ENCODE measurements around the gene PAPSS1.
"Not testable (repeated sequence)": the region's sequence is repeated elsewhere in the genome, so short reads cannot be mapped to it uniquely, and the experiment has no call there.

The PAPSS1 gene

DNA sequence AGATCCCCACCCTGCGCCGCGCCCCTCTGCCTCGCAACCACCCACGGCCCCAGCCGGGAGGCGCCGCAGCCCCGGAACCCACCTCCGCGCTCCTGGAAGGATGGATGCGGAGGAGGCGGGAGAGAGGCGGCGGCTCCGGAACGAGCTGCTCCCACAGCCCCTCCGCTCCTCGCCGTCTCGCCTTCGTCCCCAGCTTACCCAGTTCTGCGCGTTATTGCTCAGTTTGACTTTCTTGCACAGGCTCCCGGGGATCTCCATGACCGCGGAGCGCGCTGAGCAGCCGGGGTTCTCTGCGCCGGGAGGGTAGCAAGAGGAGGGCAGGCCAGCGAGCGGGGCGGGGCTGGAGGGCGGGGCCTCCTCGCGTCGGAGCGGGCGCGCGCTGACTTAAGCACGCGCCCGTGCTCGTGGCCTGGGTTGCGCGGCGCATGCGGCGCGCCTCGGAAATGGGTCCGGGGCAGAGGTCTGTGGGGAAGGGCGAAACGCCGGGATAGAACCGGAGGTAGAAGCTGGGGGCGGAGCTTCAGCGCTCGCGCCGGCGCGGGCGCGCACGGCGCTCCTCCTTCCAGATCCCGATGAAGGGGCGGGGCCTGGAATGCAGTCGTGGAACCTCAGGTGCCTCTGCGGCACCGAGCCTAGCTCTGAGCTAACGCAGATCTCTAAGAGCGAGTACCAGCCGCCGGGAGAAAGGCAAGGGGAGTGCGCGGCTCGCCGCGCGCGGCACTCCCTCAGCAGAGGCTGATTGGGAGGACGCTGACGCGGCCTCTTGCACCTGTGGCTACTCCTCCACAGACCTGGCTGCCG is at the start of gene PAPSS1:
Gene PAPSS1 (minus strand): TSS at position 313 of the 801 bp plus-strand sequence. CDS start 55 bp downstream, at position 258.
- DNase-seq: peak; percentile 97

DNA sequence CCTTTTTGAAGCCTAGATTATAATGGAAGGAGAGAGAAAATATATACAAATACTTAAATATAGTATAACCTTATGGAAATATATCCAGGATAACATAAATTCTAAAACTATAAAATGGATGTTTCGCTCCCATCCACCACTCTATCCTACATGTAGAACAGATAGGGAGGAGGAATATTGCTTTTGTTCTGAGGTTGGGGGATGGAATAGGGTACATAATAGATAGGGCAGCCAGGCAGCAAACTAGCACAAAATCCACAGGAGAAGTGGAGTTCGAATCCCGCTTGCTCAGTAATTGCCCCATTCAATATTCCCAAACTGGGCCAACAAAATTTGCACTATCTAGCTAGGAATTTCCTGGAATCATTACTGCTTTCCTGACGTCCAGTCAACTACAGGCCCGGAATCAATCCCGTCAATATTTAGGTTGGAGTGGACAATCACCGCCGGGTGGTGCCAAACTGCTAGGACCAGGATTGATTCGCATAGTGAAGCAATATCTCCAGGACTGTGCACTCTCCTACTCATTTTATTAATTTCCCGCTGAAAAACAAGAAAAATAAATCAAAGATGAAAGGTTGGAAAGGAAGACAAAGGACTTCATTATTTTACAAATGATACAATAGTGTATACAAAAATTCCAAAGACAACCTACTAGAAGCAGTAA is 40.4 kb upstream of the PAPSS1 start:
- DNase-seq: no peak

DNA sequence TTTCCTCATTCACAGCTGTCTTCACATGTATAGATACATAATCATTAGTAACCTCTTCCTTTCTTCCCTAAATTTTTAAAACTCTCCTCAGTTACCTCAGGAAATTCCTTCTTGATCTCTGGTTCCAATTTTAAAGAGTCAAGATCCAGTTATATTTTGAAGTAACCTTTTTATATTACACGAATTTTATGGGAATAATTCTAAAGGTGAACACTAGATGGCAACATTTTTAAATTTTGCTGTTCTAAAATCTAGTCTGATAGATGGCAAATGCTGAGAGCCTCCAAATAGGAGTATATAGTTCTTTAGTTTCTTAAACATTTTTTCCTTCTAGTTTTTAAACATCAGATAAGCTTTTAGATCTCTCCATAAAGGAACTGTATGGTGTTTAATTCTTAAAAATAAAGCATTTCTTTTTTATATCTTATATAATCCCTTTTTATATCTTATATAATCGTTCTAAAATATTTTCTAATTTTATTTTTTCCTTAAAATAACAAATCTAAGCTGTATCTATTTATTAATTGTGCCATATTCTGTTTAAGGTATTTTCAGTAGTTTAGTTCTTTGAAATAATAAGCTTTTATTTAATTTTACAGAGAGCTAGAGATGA is 37.9 kb upstream of the PAPSS1 start:
- no peak for DNase-seq

DNA sequence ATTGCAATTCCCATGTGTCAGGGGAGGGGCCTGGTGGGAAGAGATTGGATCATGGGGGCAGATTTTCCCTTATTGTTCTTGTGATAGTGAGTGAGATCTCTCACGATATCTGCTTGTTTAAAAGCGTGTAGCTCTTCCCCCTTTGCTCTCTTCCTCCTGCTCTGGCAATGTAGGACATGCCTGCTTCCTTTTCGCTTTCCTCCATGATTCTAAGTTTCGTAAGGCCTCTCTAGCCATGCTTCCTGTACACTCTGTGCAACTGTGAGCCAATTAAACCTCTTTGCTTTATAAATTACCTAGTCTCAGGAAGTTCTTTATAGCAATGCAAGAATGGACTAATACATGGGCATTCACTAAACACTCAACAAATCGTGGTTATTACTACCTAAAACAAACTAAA is 37.2 kb upstream of the PAPSS1 start:
- DNase-seq: no peak

DNA sequence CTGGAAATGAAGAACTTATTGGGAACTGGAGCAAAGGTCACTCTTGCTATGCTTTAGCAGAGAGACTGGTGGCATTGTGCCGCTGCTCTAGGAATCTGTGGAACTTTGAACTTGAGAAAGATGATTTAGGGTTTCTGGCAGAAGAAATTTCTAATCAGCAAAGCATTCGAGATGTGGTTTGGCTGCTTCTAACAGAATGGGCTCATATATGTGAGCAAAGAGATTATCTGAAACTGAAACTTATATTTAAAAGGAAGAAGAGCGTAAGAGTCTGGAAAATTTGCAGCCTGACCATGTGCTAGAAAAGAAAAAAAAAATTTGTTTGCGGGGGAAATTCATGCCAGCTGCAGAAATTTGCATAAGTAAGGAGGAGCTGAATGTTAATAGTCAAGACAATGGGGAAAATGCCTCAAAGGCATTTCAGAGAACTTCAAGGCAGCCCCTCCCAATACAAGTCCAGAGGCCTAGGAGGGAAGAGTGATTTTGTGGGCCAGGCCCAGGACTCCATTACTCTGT is 35.9 kb upstream of the PAPSS1 start:
- no peak for DNase-seq

DNA sequence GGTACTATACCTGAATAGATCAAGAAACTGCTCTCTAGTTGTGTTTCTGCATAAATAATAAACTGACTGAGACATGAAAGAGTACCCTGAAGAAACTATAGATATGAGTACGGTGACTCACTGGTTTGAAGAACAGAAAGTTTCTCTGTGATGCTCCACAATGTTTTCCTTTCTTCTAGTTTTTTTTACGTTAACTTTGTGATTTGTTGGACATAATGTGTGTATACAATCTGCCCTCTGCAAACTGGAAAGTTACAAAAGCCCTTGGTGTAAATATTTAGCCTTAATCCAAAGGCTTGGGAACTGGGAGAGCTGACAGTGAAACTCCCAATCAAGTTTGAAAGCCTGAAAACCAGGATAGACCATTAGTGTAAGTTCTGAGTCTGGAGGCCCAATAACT is 31.6 kb upstream of the PAPSS1 start:
- DNase-seq: no peak

DNA sequence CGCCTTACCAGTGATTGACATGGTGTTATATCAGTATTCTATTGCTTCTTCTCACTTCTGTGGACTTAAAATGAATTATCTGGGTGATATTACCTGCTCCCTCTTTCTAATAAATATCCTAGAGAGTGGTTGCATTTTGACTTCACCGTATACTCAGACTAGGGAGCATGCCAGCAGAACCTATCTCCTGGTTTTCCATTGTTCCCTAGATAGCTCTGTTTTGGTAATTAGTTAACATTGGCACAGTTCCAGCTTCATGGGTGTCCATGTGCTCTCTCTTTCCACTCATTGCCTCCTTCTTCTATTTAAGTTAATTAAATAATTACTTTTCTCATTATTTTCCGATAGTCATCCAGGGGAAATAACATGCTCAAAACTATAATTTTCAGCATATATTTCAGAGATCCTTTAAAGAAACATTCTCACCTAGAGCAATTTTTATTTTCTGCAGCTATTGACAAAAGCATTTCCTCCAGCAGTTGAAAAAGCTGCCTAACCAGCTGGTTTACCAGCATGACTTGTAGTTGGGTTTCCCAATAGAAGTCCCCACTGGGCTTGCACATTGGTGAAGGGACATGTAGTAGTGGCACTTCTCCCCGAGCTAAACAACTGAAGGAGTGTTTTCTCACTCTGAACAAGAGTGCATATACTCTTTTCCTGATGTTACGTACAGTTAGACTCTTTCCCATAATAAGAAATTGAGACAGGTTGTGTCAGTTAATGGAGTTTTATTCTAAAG is 27.9 kb upstream of the PAPSS1 start:
- no peak for DNase-seq

DNA sequence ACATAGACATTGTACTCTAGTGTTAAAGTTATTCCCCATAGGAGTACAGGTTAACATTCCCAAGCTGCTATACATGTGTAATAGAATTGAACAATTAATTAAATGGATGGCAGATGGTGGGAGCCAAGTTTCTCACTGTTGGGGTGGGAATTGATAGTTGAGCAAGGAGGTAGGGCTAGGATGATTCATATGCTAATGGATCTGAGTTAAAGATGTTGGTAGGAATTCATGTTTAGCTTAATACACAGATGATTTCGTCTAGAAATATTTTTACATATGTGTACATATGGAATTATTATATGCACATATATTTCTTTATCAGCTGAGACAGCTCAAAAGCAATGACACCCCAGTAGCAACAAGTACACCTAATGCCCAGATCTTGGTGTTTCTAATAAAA is 26.1 kb upstream of the PAPSS1 start:
- no peak for DNase-seq

DNA sequence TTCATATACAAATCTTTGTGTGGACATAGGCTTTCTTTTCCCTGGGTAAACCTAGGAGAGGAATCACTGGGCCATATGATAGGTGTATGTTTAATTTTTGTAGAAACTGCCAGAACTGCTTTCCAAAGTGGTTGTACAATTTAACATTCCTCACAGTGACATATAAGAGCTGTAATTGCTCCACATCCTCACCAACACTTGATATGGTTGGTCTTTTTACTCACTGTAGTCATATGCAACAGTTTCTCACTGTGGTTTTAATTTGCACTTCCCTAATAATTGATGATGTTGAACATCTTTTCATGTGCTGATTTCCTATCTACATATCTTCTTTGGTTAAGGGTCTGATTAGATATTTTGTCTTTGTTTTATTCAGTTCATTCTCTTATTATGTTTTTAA is 24.5 kb upstream of the PAPSS1 start:
- no peak for DNase-seq

DNA sequence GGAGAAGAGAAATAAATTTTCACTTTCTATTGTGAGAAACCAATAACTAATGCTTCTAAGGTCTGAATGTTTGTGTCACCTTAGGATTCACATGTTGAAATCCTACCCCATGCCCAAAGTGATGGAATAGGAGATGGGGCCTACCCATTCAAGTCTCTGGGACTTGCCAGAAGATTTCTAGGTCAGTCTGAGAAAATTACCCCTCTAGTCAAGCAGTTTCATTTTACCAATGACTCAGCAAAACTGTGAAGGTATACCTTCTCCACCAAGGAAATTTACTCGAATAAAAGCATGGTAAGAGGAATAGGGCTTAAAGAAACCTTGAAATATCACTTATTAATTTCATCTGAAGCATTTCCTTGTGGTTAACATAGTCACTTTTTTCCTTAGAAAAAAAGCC is 23.5 kb upstream of the PAPSS1 start:
- DNase-seq: no peak

DNA sequence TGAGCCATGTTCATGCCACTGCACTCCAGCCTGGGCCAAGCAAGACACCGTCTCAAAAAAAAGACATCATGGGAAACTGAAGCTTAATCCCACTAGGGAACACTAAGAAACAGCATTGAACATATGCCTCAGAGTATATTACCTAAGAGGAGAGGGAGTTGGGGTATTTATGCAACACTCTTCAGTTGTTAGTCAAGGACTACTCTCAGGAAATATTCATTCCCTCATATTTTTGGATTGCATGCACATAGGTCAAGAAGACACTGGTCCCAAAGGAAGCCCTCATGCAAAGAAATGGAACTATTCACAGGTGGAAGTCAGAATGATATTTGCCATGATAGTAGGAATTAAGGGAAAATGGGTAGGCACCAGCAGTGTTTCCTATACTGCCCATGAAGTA is 22.8 kb upstream of the PAPSS1 start:
- no peak for DNase-seq

DNA sequence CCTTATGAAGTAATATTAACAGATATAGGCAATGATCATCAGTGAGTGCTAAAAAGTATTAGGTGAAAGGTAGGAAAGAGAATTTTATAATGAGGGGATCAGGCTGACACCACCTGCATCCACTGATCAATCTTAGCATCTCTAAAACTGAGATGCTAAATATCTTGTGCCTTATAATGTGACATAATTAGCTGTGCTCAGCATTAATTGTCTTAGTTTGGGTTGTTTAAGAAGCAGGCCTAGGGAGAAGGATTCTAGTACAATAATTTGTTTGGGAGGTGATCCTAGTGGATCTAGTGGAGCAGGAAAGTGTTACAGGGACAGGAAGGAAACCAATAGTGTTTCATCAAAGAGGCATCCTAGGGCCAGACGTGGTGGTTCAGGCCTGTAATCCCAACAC is 22.2 kb upstream of the PAPSS1 start:
- no peak for DNase-seq

DNA sequence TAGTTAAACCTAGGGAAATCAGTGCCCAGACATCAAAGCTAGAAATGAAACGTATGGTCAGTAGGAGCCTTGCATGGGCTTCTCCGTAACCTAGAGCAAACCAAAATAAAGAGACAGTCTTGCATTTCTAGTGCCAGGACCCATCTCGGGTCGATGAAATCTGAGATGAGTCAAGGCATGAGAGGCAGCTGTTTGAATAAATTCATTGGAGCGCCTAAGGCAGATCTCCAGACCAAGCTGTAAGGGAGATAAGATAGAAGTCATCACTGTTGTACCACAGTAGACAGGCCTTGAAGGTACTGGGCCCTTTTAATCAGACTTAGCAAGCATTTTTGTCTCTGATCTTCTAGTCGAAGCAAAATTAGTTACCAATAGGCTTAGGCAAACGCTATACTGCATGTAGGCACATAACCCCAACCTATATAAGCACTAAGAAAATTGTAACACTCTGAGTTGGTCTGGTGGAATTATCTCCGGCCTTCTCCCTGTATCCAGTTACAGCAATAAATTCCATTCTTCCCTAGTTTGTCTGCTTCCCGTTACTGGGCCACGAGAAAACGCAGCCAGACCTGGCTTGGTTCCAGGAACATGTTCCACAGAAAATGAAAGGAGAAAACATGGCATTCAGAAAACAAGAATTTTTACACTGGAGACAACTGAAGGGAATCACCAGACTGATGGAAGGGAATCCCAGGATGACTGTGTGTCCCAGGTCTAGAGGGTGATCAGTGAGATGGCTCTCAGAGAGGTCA is 21.1 kb upstream of the PAPSS1 start:
- DNase-seq: no peak

DNA sequence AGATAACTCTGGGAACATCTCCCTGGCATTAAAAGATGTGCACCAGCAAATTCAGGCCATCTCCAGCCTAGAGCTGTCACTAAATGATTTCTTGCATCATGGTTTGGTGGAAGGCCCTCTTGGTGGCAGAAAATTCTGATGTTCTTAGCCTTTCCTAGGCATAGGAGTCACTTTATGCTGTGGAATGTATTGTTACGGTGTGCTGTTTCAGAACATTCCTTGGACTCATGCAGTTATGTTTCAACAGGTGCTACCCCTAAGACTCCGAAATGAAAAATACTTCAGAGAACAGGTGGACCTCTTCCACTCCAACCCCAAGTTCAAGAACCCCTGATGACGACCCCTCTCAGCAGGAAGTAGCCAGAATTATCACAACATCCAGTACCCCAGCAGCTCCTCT is 20.3 kb upstream of the PAPSS1 start:
- no peak for DNase-seq

DNA sequence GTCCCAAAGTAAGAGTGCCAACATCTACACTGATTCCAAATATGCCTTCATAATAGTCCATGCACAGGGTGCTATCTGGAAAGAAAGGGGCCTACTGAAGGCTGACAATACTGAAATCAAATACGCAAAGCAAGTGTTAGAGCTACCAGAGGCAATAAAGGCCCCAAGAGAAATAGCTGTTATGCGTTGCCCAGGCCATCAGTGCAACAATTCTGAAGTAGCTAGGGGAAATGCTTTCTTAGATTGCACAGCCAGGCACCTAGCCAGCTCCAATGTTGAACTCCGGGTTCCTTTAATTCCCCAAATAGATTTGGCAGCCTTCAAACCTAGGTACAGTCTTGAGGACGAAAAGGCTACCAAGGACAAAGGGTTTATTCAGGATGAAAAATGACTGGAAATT is 17.4 kb upstream of the PAPSS1 start:
- no peak for DNase-seq

DNA sequence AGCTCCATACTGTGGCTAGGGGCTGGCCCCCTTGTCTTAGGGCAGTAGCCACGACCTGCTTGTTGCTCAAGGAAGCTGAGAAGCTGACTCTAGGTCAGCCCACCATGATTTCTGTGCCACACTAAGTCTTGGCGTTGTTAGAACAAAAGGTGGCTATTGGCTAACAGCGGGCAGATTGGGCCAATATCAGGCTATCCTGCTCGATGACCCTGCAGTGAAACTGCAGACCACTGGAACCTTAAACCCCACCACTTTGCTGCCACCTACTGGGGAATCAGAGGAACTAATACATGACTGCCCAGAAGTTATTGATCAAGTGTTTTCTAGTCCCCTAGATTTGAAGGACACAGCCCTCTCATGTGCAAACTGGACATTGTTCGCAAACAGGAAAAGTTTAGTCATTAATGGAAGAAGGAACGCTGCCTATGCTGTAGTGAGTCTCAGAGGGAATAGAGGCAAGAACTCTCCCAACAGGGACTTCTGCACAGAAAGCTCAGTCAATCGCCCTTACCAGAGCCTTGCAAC is 17.0 kb upstream of the PAPSS1 start:
- DNase-seq: peak; percentile 74

DNA sequence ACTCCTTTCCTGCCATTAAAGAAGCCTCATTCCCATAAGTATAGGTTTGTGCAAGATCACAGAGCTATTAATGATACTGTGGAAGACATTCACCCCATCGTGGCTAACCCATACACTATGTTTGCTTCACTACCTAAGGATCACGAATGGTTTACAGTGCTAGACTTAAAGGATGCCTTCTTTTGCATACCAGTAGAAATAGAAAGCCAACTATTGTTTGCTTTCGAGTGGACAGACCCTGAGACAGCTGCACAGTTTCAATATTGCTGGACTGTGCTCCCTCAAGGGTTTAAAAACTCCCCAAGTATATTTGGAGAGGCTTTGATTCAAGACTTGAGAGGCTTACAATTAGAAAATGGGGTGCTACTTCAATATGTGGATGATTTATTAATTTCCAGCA is 16.0 kb upstream of the PAPSS1 start:
- DNase-seq: no peak

DNA sequence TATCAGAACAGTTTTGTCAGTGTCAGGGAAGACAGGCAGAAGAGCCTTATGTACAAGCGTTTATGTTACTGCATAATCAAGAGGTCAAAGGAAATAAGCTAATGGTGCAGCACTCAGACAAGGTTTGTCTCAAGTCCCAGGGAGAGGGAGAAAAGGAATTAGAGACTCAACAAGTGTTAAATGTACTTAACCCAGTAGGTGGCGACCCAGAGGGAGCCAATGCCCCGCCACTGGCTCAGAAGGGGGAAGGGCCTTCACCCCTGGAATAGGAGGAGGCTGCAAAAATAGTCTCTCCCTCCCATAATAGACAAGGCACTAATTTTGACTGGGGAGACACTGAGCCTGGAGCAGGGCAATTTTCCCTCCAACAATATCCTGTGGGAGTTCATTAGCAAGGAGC is 14.1 kb upstream of the PAPSS1 start:
- DNase-seq: no peak

DNA sequence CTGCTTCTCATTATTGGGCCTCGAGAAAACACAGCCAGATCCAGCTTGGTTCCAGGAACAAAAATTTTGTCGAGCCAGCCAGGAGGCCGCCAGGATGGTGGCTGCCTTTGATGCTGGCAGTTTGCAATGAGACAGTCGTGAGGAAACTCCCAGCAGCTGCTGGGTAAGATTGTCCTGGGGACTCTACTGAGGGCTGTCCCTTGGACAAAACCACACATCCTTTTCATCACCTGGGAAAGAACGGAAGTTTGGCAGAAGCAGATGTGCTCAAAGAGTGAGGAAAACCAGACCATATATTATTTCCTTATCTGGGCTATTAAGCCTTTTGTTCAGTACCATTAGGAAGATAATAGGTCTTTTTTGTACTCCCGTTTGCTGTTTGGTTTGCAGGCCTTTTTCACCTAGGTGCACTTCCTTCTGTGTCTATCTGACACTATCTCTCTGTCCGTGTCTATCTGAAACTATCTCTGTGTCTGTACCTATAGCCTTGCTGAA is 13.4 kb upstream of the PAPSS1 start:
- no peak for DNase-seq

DNA sequence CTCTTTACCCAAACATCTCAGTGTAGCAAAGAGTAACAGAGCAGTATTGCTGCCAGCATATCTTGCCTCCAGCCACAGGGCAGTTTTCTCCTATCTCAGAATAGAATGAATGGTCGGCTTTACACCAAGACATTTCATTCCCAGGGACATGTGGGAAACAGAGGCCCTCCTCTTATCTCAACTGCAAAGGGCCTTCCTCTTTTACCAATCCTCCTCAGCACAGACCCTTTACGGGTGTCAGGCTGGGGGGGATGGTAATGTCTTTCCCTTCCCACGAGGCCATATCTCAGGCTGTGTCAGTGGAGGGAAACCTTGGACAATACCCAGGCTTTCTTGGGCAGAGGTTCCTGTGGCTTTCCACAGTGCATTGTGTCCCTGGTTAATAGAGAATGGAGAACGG is 9.0 kb upstream of the PAPSS1 start:
- not testable (repeated sequence) for DNase-seq

DNA sequence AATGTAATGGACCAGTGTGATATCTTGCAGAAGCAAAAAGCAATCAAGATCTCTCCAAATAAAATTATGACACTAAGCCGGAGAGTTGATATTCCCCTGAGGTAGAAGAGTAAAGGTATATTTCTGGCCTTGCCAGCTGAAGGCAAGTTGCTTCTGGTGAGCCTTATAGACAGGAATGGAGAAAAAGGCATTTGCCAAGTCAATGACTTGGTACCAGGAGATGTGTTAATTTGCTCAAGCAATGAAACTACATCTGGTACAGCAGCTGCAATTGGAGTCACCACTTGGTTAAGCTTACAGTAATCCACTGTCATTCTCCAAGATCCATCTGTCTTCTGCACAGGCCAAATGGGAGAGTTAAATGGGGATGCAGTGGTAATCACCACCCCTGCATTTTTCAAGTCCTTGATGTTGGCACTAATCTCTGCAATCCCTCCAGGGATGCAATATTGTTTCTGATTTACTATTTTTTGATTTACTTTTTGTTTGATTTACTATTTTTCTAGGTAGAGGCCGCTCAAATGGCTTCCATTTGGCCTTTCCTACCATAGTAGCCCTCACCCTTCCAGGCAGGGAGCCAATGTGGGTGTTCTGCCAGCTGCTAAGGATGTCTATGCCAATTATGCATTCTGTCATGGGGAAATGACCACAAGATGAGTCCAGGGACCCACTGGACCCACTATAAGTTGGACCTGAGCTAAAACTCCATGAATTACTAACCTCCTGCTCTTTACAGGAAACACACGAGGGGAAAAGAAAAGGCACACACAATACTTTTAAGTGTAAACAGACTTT is 6.3 kb upstream of the PAPSS1 start:
- not testable (repeated sequence) for DNase-seq
